OCI-LY7 (cell line): ENCODE results near the gene ERP27. TPM values are rescaled to one million over a fixed set of nuclear protein-coding genes. Genes with fewer than 3 reads are reported as not detected.

Experiments
- BruUV-seq: library from RNA; stranded (reverse); fragments of 400-500 nt; replicated peaks from 2 replicates; lab custom pipeline; 2021; lab: Mats Ljungman, UMichigan
- CTCF ChIA-PET: fragments of 300-600 bp; sonication (Branson Sonifier 250); formaldehyde crosslinking; loops from one replicate; lab custom pipeline; 2022; ENCODE audit warnings: antibody characterized with exemption; ENCODE audit not compliant: unreplicated experiment; lab: Charles Lee
- POLR2A ChIA-PET: fragments of 300-600 bp; sonication (Branson Sonifier 250); formaldehyde crosslinking; loops from one replicate; lab custom pipeline; 2022; ENCODE audit warnings: antibody characterized with exemption; lab: Charles Lee
- DNase-seq: peaks from one replicate; pipeline ENCODE4 v3.0.0-alpha.2; 2015; ENCODE audit warnings: low spot score
- H2AFZ ChIP-seq: fragments of 200-600 bp; sonication (generic), shearing (Covaris generic); 2 replicates; pipeline ENCODE4 v1.6.1; 2014; ENCODE audit warnings: mild to moderate bottlenecking, antibody characterized with exemption, low read length, moderate library complexity
- H3K27ac ChIP-seq: fragments of 200-600 bp; sonication (generic); 2 replicates; pipeline ENCODE4 v1.5.1; 2014; ENCODE audit warnings: mixed run types, low read depth, mild to moderate bottlenecking, moderate library complexity, low read length, inconsistent platforms; ENCODE audit not compliant: poor library complexity, severe bottlenecking
- H3K36me3 ChIP-seq: fragments of 200-600 bp; sonication (generic); 2 replicates; pipeline ENCODE4 v1.6.1; 2014; ENCODE audit warnings: mild to moderate bottlenecking, antibody characterized with exemption, low read length, moderate library complexity, mixed read lengths; ENCODE audit not compliant: insufficient read depth
- H3K4me1 ChIP-seq: fragments of 200-600 bp; sonication (generic); 2 replicates; pipeline ENCODE4 v1.5.1; 2014; ENCODE audit warnings: mild to moderate bottlenecking, low read length; ENCODE audit not compliant: insufficient read depth, poor library complexity, severe bottlenecking
- H3K4me2 ChIP-seq: fragments of 200-600 bp; sonication (generic); 2 replicates; pipeline ENCODE4 v1.6.1; 2014; ENCODE audit warnings: mild to moderate bottlenecking, low read length
- H3K4me3 ChIP-seq: fragments of 200-600 bp; sonication (generic); 2 replicates; pipeline ENCODE4 v1.5.1; 2014; ENCODE audit warnings: mild to moderate bottlenecking, low read depth, low read length; ENCODE audit not compliant: poor library complexity, severe bottlenecking
- H3K79me2 ChIP-seq: fragments of 200-600 bp; sonication (generic); 2 replicates; pipeline ENCODE4 v1.6.1; 2016; ENCODE audit warnings: low read depth, mild to moderate bottlenecking, low read length, moderate library complexity, mixed read lengths; ENCODE audit not compliant: insufficient read depth
- H3K9me2 ChIP-seq: fragments of 200-600 bp; sonication (generic); 2 replicates; pipeline ENCODE4 v1.6.1; 2016; ENCODE audit warnings: mild to moderate bottlenecking, low read length, mixed read lengths; ENCODE audit not compliant: insufficient read depth
- H3K9me3 ChIP-seq: fragments of 200-600 bp; sonication (generic); 2 replicates; pipeline ENCODE4 v1.6.1; 2014; ENCODE audit warnings: mild to moderate bottlenecking, mixed run types, low read length, mixed read lengths
- H4K20me1 ChIP-seq: fragments of 200-600 bp; sonication (generic); 2 replicates; pipeline ENCODE4 v1.6.1; 2014; ENCODE audit warnings: mild to moderate bottlenecking, antibody characterized with exemption, low read length, moderate library complexity, mixed read lengths; ENCODE audit not compliant: insufficient read depth
- CTCF ChIP-seq: fragments of 200-600 bp; sonication (generic); conservative IDR thresholded peaks from 2 replicates; pipeline ENCODE4 v1.5.1; 2014; ENCODE audit warnings: mild to moderate bottlenecking, antibody characterized with exemption, low read length, moderate library complexity, mixed read lengths
- EZH2phosphoT487 ChIP-seq: fragments of 200-600 bp; sonication (generic); IDR thresholded peaks from 2 replicates; pipeline ENCODE4 v1.6.1; 2018; ENCODE audit warnings: low read depth, borderline replicate concordance, mild to moderate bottlenecking, mixed run types, antibody characterized with exemption, low read length, moderate library complexity, mixed read lengths
- intact Hi-C: fragments of 100-400 bp; cut with micrococcal nuclease; formaldehyde crosslinking; loops from one replicate; pipeline ENCODE4 v1.10.0; 2022; ENCODE audit not compliant: unreplicated experiment
- total RNA-seq, 2 experiments: library from RNA; depleted of rRNA in 1 of 2; stranded (reverse); fragments of >200 nt in 1 of 2; shearing (Covaris generic) in 1 of 2; gene quantifications; 2 replicates each; pipeline ENCODE4 v1.2.3, GENCODE V29; 2014 to 2022

ERP27 gene
- total RNA-seq, 2 experiments from 2014 or later: 1.7 to 1.9 TPM

- Histone ChIP-seq H3K4me1 (peaks cover 19% of the 10 kb centered on the region), H3K9me3 (no peaks in the 10 kb centered on the region), H3K79me2 (no peaks in the 10 kb centered on the region), H3K27ac (no peak overlapping the region), H4K20me1 (no peaks in the 10 kb centered on the region), H3K4me2 (no peak overlapping the region), H3K36me3 (no peaks in the 10 kb centered on the region), H3K4me3 (no peak overlapping the region), H3K9me2 (no peaks in the 10 kb centered on the region), H2AFZ (no peak overlapping the region)
- intact Hi-C loops: no loop called here
- no TSS peak for BruUV-seq
- ChIA-PET POLR2A (interaction anchor here (0.5 to 2.6 kb wide), 3 partner anchors 9 to 206 kb away, joined by 3 to 9 read pairs (median 3); a partner anchor contains a TSS), CTCF (no interaction called here)
- TF ChIP-seq EZH2phosphoT487: no peak
- DNase-seq: no peak
Observed at GRCh38 chr12:14976658-14977057, 38.3 kb upstream of the ERP27 start.

GRCh38 chr12:14975457-14975856 lies 37.1 kb upstream of the ERP27 start:
- Histone ChIP-seq H3K4me2 (no peak overlapping the region), H3K9me2 (no peaks in the 10 kb centered on the region), H3K27ac (no peak overlapping the region), H3K4me3 (no peak overlapping the region), H3K79me2 (no peaks in the 10 kb centered on the region), H4K20me1 (no peaks in the 10 kb centered on the region), H3K36me3 (no peaks in the 10 kb centered on the region), H3K9me3 (no peaks in the 10 kb centered on the region), H3K4me1 (peaks cover 19% of the 10 kb centered on the region), H2AFZ (no peak overlapping the region)
- POLR2A ChIA-PET: interaction anchor here (0.6 to 1.0 kb wide), 2 partner anchors 188 to 204 kb away, joined by 3 read pairs; a partner anchor contains a TSS
- TF ChIP-seq EZH2phosphoT487 (no peak), CTCF (no peak)
- BruUV-seq: no TSS peak
- no peak for DNase-seq
- intact Hi-C loops: no loop called here
- CTCF ChIA-PET: no interaction called here

- intact Hi-C loops: no loop called here
- H2AFZ ChIP-seq: no peak overlapping the region
- CTCF ChIA-PET: no interaction called here
- peaks cover 15% of the 10 kb centered on the region for H3K4me1 ChIP-seq
- H3K4me2 ChIP-seq: no peak overlapping the region
- no peak overlapping the region for H3K27ac ChIP-seq
- POLR2A ChIA-PET: interaction anchor here (0.6 to 4.4 kb wide), 2 partner anchors 10 to 12 kb away, joined by 3 to 14 read pairs; no protein-coding TSS in a partner anchor
- no peak for TF ChIP-seq CTCF
- TF ChIP-seq EZH2phosphoT487: no peak
- no peak for DNase-seq
- H3K9me3 ChIP-seq: no peaks in the 10 kb centered on the region
- BruUV-seq: no TSS peak
- no peaks in the 10 kb centered on the region for H4K20me1 ChIP-seq
- no peak overlapping the region for H3K4me3 ChIP-seq
- no peaks in the 10 kb centered on the region for H3K9me2 ChIP-seq
- H3K79me2 ChIP-seq: no peaks in the 10 kb centered on the region
- no peaks in the 10 kb centered on the region for H3K36me3 ChIP-seq
Observed at GRCh38 chr12:14974633-14975032, 36.3 kb upstream of the ERP27 start.
